HEK293T (cell line): ENCODE measurements around the gene RPRD1B.

ENCODE experiments used
- ARNT ChIP-seq: fragments of 450-650 bp; IDR thresholded peaks from 2 replicates; pipeline ENCODE4 v1.6.1; 2017; ENCODE audit warnings: mild to moderate bottlenecking
- FOXK2 ChIP-seq: fragments of 450-650 bp; IDR thresholded peaks from 2 replicates; pipeline ENCODE4 v1.6.1; 2016; ENCODE audit warnings: mild to moderate bottlenecking
- FOXM1 ChIP-seq: fragments of 450-650 bp; IDR thresholded peaks from 2 replicates; pipeline ENCODE4 v1.6.1; 2017; ENCODE audit warnings: mild to moderate bottlenecking, borderline replicate concordance
- HDGF ChIP-seq: fragments of 450-650 bp; IDR thresholded peaks from 2 replicates; pipeline ENCODE4 v1.6.1; 2017; ENCODE audit warnings: antibody characterized with exemption, borderline replicate concordance
- LEF1 ChIP-seq: fragments of 450-650 bp; IDR thresholded peaks from 2 replicates; pipeline ENCODE4 v1.6.1; 2017; ENCODE audit warnings: mild to moderate bottlenecking, borderline replicate concordance
- NFRKB ChIP-seq: fragments of 450-650 bp; IDR thresholded peaks from 2 replicates; pipeline ENCODE4 v1.6.1; 2016; ENCODE audit warnings: mild to moderate bottlenecking, moderate library complexity
- PKNOX1 ChIP-seq: fragments of 450-650 bp; IDR thresholded peaks from 2 replicates; pipeline ENCODE4 v1.6.1; 2016
- SP1 ChIP-seq: fragments of 450-650 bp; IDR thresholded peaks from 2 replicates; pipeline ENCODE4 v1.6.1; 2017
- SUZ12 ChIP-seq: fragments of 450-650 bp; IDR thresholded peaks from 2 replicates; pipeline ENCODE4 v1.6.1; 2016; ENCODE audit warnings: mild to moderate bottlenecking
- TARDBP ChIP-seq: fragments of 450-650 bp; IDR thresholded peaks from 2 replicates; pipeline ENCODE4 v1.6.1; 2016

- TF ChIP-seq ARNT (no peak), FOXM1 (no peak), LEF1 (no peak), PKNOX1 (no peak), SP1 (no peak), TARDBP (no peak), FOXK2 (no peak), SUZ12 (no peak), NFRKB (no peak), HDGF (no peak)
Measured at GRCh38 chr20:37997516-37997915, 36.0 kb upstream of the RPRD1B start.
